UCSD-AML1 (cell line): ENCODE results near the gene SLC9A9.
"Not testable (repeated sequence)": the region's sequence is repeated elsewhere in the genome, so short reads cannot be mapped to it uniquely, and the experiment has no call there.

Source experiments
- DNase-seq: peaks from one replicate; lab custom pipeline; 2025; ENCODE audit not compliant: unreplicated experiment; lab: John Stamatoyannopoulos, UW

Gene SLC9A9

DNA sequence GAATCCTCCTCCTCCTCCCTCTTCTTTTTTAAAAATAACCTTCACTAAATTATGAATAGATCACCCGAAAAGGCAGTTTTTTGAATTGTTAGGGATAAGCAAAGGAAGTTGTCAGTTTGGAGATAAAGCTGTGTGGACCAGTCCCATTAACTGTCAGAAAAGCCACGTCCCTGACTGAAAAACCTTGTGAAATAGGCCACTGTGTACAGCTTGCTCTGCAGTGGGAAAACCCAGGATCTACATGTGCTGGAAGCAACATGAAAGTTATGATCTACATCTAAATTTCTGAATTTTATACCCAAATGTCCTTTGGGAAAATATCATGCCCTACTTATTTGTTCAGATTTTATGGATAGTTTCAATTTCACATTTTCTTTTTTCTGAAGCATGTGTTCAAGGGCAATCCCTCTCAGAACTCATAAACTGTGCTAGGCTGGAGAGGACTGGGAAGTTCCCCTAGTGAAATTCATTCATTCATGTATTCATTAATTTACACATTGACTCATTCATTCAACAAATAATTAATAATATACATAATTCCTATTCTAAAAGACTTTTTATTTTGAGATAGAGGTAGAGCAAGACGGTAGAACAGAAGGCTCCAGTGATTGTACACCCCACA is 149.5 kb downstream of the SLC9A9 start:
- no peak for DNase-seq

DNA sequence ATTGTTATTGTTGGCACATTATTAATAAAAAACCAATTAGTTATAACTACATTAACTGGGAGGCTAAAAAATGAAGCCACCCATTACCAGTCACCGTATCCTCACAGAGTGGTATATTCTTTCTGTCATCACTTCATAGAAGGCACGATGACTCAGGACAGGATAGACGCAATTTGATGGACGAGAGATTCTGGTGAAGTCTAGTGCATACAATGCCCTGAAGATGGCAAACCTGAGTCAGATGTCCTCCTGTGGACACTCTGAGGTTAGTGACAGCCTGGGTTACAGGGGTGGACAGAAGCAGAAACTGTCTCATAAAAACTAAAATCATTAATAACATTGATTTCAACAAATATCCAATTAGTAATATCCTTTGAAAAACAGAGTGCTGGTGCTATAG is 150.3 kb downstream of the SLC9A9 start:
- no peak for DNase-seq

GRCh38 chr3:143695333-143695732 is 152.9 kb downstream of the SLC9A9 start:
- DNase-seq = not testable (repeated sequence)

GRCh38 chr3:143693506-143693905 is 154.8 kb downstream of the SLC9A9 start:
- no peak for DNase-seq

- no peak for DNase-seq
Measured at GRCh38 chr3:143686638-143687197, 161.6 kb downstream of the SLC9A9 start.

DNA sequence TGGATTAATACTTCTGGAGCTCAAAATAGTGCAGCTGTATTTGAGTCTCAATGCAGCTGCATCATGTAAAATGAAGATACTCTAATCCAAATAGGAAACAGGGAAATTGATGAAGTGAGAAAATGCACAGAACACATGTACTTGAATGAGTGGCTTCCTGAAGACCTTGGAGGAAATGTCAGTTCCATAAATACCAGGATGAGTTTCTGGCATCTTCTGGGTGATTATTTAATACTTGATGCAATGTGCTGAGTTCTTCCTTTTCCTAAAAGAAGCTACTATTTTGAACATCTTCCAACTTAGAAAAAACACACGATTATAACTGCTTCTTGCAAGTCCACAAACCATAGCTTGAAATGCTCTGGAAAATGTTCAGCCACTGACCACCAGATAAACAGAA is 162.8 kb downstream of the SLC9A9 start:
- DNase-seq = no peak

- DNase-seq = no peak
Measured at GRCh38 chr3:143677430-143677829, 170.8 kb downstream of the SLC9A9 start.

DNA sequence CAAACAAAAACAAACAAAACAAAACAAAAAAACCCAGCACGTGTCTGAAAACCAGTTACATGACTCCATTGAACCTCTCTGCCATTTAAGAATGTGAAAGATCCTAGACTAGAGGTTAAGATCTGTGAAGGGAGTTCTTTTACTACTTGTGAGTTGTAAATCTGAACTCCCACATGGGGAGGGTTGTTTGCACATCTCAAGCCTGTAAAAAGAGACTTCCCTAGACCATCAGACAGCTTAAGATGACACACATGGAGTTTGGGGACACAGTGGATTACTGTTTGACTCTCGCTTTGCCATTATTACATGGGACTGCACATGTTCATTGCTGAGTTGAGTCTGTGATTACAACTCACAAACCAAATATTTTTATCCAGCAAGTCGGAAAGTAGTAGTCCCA is 171.5 kb downstream of the SLC9A9 start:
- DNase-seq = no peak

DNA sequence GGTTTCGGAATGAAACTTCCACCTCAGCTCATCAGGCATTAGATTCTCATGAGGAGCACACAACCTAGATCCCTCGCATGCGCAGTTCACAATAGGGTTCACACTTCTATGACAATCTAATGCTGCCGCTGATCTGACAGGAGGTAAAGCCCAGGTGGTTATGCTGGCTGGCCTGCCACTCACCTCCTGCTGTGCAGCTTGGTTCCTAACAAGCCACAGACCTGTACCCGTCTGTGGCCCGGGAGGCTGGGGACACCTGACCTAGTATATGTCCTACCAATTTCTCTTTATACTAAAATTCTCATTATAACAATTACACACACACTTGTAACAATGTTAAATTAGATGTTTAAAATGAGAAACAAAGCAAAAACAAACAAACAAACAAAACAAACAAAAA is 172.2 kb downstream of the SLC9A9 start:
- DNase-seq = no peak

DNA sequence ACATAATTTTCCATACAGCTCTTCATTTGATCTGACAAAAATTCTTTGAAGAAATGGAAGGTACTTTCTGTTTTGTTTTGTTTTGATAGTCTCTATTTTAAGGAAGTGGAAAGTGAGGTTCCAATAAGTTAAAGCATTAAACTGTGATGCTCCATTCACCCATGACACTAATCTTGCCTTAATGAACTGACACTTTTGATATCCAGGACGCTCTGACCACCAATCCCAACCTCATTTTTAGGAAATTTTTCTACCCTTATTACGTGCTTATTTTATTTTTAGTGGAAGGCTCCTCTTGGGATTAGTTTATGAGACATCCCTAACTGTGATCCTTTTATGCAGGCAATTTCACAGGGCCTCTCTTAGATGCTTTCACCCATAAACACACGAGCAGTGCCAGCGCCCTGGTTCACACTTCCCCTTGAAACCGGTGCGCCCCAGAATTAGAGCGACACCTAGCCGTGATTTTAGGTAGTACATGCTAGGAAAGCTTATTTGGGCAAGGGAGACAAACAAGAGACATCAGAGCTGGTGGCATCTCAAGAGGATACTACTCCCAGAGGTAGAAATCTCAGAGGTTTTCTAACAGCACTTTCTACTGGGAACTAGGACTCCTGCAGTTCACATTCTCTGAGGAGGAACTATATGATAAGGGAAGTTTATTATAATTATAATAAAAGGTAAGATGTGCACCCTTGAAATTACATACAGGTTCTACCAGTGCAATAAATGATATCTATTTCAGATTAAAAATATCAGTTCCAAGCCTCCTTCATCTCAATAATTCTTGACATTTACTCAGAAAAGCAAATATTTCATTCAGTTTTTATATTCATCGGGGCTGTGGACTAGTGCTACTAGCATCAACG is 173.9 kb downstream of the SLC9A9 start:
- DNase-seq = peak; percentile 29

DNA sequence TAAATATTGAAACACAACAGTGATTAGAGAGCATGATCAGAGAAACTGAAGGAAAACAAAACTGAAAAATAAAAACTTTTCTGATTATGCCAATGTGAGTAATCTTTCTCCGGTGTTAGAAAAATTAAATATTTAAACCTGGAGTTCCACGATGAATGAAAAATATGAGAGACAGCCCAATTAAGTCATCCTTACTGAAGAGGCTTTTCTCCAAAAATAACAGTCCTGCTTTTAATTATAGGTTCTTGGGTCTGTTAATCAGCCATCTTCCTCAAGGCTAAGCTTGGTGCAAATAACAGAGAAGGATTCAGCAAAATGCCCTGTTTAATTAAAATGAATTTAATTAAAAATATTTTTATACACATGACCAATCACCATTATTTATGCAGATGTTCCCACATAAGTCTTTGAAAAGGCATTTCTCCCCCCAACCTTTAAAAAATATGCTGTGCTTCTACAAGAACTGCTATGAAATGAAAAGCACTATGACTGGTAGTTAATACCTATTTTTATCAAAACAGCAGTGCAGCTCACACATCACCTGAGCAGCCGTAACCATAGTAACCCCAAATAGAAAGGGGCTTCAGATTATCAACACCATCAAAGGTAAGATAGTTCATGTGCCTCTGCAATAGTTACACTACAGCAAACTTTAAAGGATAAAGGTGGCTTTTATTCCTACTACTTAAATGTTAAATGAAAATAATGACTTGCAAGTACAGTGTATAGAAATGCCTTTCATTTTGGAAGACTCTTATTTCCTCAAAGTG is 175.7 kb downstream of the SLC9A9 start:
- no peak for DNase-seq

DNA sequence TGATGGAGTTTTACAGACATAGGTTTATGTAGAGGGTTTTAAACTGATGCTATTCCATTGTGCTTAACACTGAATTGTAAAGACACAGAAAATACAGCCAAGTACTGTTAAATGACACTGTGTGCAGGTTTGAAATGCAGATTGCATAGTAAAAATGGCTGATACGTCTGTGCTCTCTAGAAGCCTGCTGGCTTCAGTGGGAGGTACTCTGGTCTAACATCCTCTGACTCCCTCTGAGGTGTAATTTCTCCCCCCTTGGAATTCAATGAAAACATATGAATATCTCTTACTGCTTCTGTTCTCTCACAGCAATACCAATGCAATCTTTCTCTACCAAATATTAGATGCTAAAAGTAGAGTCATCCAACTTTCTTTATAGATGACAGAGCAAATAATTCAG is 176.6 kb downstream of the SLC9A9 start:
- no peak for DNase-seq

GRCh38 chr3:143668924-143669790 is 179.1 kb downstream of the SLC9A9 start:
- DNase-seq = no peak

GRCh38 chr3:143668385-143668784 is 179.9 kb downstream of the SLC9A9 start:
- no peak for DNase-seq

DNA sequence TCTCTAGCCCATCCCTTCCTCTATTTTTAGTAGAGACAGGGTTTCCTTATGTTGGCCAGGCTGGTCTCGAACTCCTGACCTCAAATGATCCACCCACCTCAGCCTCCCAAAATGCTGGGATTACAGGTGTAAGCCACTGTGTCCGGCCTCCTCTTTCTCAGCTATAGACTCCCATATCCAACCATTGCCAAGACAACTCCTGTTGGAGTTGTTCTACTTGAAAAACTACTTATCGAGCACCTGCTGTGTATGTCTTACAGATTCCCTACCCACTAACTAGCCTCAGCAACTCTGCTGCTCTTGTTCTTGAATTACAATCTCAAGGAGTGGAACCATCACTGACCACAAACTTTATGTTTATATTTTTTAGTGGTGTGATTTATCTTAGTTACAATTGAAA is 186.6 kb downstream of the SLC9A9 start:
- DNase-seq = no peak

DNA sequence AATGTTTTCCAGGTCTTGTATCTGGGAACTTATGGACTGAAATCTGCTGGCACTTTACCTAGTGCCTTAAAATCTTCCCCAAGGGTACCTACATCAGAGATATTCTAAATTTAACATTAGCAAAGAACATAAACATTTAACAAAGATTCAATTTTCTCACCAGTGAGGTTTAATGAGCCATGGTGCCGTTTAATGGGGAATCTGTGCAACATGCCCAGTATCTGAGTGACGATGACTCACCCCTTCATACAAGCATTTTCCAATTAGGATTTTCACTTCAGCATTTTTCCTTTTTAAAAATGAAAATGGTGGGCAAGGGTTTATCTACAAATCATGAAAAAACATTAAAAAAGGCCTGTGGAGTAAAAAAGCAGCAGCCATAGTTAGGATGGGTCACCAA is 189.4 kb downstream of the SLC9A9 start:
- DNase-seq = no peak

DNA sequence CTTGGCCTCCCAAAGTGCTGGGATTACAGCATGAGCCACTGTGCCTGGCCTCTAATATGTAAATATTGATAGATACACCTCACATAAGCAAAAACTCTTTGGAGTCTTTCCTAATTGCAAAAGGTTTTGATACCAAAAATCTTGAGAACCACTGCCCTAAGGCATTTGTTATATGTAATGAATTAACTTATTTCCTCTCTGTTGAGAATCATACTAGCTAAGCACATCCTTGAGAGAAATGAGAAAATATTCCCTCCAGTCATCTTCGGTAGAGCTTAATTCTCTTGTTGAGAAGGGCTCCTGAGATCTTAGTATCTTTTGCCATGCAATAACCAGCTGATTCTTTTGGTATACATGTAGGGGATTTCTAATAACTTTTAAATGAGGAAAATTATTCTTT is 190.2 kb downstream of the SLC9A9 start:
- no peak for DNase-seq

DNA sequence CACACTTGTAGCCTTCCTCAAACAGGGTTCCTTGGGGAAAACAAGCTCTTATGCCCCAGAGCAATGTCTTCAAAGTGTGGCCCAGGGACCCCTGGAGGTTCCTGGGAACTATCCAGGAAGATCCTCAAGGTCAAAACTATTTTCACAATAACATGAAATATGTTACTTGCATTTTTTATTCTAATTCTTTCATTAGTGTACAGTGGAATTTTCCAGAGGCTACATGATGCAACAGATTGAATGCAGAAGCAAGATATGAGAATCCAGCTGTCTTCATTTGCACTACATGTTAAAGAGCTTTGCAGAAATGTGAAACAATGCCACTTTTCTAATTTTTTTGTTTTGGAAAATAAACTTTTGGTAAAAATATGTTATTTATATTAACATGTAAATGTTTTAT is 190.9 kb downstream of the SLC9A9 start:
- DNase-seq = no peak

GRCh38 chr3:143654906-143655305 is 193.4 kb downstream of the SLC9A9 start:
- no peak for DNase-seq

- no peak for DNase-seq
Measured at GRCh38 chr3:143653935-143654334, 194.3 kb downstream of the SLC9A9 start.

GRCh38 chr3:143653493-143653892 is 194.8 kb downstream of the SLC9A9 start:
- no peak for DNase-seq
